ENCODE results near the gene VWA8. TPM values are rescaled to one million over a fixed set of nuclear protein-coding genes. Genes with fewer than 3 reads are reported as not detected.

VWA8 gene
- total RNA-seq, 1 donor from 2014 or later, result 33.4 TPM

DNA sequence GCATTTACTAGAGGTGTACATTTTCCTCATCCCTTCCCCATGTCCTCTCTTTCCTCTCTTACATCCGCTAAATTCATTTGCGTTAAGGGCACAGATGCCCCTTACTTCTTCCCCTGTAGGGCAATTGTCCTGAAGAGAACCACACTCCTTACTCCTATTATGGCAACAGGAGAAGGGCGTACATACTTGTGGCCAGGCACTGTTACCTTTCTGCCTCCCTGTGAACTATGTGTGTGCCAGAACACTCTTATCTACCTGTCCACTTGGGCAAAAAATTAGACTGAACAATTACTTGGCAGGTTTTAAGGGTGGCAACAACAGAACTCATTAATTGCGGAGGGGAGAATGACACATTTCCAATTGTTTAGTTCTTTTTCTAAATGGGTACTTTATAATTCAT, 351.1 kb downstream of the VWA8 start:
- Histone ChIP-seq H3K4me3 (no peak overlapping the region), H3K27me3 (no peaks in the 10 kb centered on the region), H3K9me3 (no peaks in the 10 kb centered on the region), H3K4me1 (peaks cover 17% of the 10 kb centered on the region), H3K36me3 (no peaks in the 10 kb centered on the region), H3K27ac (no peak overlapping the region)
- DNase-seq (ENCODE audit: extremely low spot score in 2 of 2), result no peak
- TF ChIP-seq POLR2A (IDR thresholded peaks at IDR 0.05), result no peak
- TF ChIP-seq, protein P1, sequence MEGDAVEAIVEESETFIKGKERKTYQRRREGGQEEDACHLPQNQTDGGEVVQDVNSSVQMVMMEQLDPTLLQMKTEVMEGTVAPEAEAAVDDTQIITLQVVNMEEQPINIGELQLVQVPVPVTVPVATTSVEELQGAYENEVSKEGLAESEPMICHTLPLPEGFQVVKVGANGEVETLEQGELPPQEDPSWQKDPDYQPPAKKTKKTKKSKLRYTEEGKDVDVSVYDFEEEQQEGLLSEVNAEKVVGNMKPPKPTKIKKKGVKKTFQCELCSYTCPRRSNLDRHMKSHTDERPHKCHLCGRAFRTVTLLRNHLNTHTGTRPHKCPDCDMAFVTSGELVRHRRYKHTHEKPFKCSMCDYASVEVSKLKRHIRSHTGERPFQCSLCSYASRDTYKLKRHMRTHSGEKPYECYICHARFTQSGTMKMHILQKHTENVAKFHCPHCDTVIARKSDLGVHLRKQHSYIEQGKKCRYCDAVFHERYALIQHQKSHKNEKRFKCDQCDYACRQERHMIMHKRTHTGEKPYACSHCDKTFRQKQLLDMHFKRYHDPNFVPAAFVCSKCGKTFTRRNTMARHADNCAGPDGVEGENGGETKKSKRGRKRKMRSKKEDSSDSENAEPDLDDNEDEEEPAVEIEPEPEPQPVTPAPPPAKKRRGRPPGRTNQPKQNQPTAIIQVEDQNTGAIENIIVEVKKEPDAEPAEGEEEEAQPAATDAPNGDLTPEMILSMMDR (IDR thresholded peaks at IDR 0.05), result no peak
- TF ChIP-seq POLR2AphosphoS5 (IDR thresholded peaks at IDR 0.05; ENCODE audit: insufficient read depth in 1 of 2, low read depth in 1 of 2), result no peak
- intact Hi-C loops (cut with DNase I), result no loop called here

DNA sequence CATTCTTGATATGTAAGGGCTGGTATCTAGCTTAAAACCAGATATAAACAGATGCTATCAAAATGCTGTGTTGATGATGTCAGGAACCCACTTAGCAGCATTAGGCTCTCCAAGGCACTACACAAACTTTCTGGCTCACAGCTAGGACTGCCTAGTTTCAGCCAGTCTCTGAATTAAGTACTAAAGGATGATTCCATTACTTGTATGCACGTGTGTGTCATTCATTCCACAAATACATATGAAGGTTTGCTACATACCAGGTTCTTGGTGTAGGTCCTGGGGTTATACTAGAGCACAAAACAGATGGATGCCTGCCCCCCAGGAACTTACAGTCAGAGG, 352.1 kb downstream of the VWA8 start:
- Histone ChIP-seq H3K4me1 (peaks cover 7% of the 10 kb centered on the region), H3K27me3 (no peaks in the 10 kb centered on the region), H3K4me3 (no peak overlapping the region), H3K27ac (no peak overlapping the region), H3K36me3 (no peaks in the 10 kb centered on the region), H3K9me3 (no peaks in the 10 kb centered on the region)
- intact Hi-C loops (cut with DNase I), result no loop called here
- no peak for DNase-seq (ENCODE audit: extremely low spot score in 2 of 2)
- TF ChIP-seq POLR2A (IDR thresholded peaks at IDR 0.05), result no peak
- TF ChIP-seq, protein P1 (IDR thresholded peaks at IDR 0.05), result no peak
- no peak for TF ChIP-seq POLR2AphosphoS5 (IDR thresholded peaks at IDR 0.05; ENCODE audit: insufficient read depth in 1 of 2, low read depth in 1 of 2)

GRCh38 chr13:41608111-41608838, 352.6 kb downstream of the VWA8 start:
- Histone ChIP-seq H3K36me3 (no peaks in the 10 kb centered on the region), H3K4me1 (peaks cover 2% of the 10 kb centered on the region), H3K4me3 (no peak overlapping the region), H3K9me3 (no peaks in the 10 kb centered on the region), H3K27ac (no peak overlapping the region), H3K27me3 (no peaks in the 10 kb centered on the region)
- no peak for DNase-seq (ENCODE audit: extremely low spot score in 2 of 2)
- intact Hi-C loops (cut with DNase I), result no loop called here
- TF ChIP-seq, protein P1 (IDR thresholded peaks at IDR 0.05), result no peak
- TF ChIP-seq POLR2A (IDR thresholded peaks at IDR 0.05) (no peak), POLR2AphosphoS5 (IDR thresholded peaks at IDR 0.05; ENCODE audit: insufficient read depth in 1 of 2, low read depth in 1 of 2) (no peak)

- Histone ChIP-seq H3K9me3 (no peaks in the 10 kb centered on the region), H3K27me3 (no peaks in the 10 kb centered on the region), H3K27ac (no peak overlapping the region), H3K36me3 (no peaks in the 10 kb centered on the region), H3K4me3 (no peak overlapping the region), H3K4me1 (no peaks in the 10 kb centered on the region)
- intact Hi-C loops (cut with DNase I), result no loop called here
- TF ChIP-seq POLR2A (IDR thresholded peaks at IDR 0.05), result no peak
- TF ChIP-seq POLR2AphosphoS5 (IDR thresholded peaks at IDR 0.05; ENCODE audit: insufficient read depth in 1 of 2, low read depth in 1 of 2), result no peak
- TF ChIP-seq, protein P1 (IDR thresholded peaks at IDR 0.05), result no peak
- no peak for DNase-seq (ENCODE audit: extremely low spot score in 2 of 2)
Measured at GRCh38 chr13:41606646-41607045, 354.3 kb downstream of the VWA8 start.
